GM12892 (cell line): ENCODE data around the gene DNAH11.

Source experiments
- POLR2A ChIP-seq: IDR thresholded peaks from 2 replicates; pipeline ENCODE4 v1.6.1; 2011; ENCODE audit warnings: low read depth, low read length, control low read depth
- POLR2AphosphoS5 ChIP-seq: IDR thresholded peaks from 2 replicates; pipeline ENCODE4 v1.6.1; 2011; ENCODE audit warnings: low read depth, low read length, control low read depth

DNA sequence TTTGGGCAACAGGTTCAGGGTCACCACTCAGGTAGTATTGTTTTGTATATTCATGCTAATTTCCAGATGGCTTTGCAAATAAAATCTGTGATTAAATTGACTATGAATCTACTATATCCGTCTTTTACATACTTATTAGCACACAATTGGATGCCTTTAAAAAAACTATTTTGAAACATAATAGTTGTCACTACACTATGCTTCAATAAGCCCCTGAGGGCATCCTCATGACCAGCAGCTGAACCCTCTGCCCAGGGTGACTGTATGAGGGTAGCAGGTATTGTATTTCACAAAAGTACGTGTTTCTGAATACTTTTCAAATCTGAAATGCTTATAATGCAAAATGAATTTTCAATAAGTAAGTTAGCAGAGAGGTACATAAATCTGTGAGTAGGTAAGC, 97.3 kb downstream of the DNAH11 start:
- TF ChIP-seq POLR2A, result no peak
- TF ChIP-seq POLR2AphosphoS5, result no peak
